ENCODE measurements around the gene EML6. TPM values are rescaled to one million over a fixed set of nuclear protein-coding genes. Genes with fewer than 3 reads are reported as not detected.

EML6 gene
- total RNA-seq, 3 donors from 2014 or later = 3.4 to 7.3 (median 5.3) TPM

DNA sequence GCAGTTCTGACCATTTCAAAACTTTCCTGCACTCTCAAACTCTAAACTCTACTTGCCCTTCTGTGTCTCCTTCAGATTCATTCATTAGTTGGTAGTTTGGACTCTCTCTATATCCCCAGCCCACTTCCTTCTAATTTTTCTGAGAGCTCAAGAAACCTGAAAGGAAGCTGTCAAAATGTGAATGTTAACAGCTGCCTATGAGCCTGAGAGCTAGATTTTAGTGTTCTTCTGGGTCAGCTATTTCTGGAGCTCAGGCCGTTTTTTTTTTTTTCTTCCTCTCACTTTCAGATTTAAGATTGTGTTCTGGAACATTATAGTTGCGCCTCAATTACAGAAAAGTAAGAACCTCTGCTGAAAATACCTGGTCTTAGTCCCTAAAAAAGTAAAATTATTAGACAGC lies 253.7 kb downstream of the EML6 start:
- Histone ChIP-seq H3K4me1 (ENCODE audit: low read depth) (peaks cover 2% of the 10 kb centered on the region), H3K4me3 (no peak overlapping the region), H3K36me3 (ENCODE audit: low read depth) (no peaks in the 10 kb centered on the region), H3K9me3 (no peaks in the 10 kb centered on the region)
- TF ChIP-seq, protein P1, sequence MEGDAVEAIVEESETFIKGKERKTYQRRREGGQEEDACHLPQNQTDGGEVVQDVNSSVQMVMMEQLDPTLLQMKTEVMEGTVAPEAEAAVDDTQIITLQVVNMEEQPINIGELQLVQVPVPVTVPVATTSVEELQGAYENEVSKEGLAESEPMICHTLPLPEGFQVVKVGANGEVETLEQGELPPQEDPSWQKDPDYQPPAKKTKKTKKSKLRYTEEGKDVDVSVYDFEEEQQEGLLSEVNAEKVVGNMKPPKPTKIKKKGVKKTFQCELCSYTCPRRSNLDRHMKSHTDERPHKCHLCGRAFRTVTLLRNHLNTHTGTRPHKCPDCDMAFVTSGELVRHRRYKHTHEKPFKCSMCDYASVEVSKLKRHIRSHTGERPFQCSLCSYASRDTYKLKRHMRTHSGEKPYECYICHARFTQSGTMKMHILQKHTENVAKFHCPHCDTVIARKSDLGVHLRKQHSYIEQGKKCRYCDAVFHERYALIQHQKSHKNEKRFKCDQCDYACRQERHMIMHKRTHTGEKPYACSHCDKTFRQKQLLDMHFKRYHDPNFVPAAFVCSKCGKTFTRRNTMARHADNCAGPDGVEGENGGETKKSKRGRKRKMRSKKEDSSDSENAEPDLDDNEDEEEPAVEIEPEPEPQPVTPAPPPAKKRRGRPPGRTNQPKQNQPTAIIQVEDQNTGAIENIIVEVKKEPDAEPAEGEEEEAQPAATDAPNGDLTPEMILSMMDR (IDR thresholded peaks at IDR 0.05) = no peak
- DNase-seq (no peak), ATAC-seq (no peak)
- intact Hi-C loops (cut with DNase I, micrococcal nuclease) = no loop called here

DNA sequence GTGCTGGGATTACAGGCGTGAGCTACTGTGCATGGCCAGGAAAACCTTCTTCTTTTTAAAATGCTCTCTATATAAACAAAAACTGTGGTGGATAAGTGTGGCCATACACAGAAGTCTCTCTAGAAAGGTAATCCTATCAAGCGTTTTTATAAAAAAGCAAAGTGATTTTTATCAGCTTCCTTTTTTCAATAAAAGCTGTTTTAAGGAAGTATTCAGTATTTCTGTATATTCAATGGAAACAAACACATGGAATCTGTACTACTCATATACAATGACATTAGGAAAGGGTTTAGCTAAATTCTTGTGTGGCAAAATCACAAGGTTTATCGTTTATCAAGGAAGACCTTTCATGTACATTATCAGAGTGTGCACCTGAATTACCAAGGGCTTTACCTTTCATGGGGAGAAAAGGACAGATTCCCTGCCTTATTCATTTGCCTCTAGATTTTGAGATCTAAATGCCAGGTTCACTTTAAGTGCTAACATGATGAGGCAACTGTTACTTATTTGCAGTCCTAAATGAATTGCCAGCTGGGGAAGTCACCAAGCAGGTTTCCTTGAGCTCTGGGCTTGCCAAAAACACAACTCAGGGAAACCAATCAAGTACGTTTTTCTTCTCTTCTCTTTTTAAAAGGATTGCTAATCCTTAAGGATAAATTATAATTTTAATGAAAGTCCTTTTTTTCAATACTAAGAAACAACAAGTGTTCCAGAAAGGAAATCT lies 256.0 kb downstream of the EML6 start:
- Histone ChIP-seq H3K36me3 (ENCODE audit: low read depth) (no peaks in the 10 kb centered on the region), H3K4me1 (ENCODE audit: low read depth) (peaks cover 2% of the 10 kb centered on the region), H3K4me3 (no peak overlapping the region), H3K9me3 (no peaks in the 10 kb centered on the region)
- TF ChIP-seq, protein P1 (IDR thresholded peaks at IDR 0.05) = no peak
- peak in 1 of 3 donors; percentile 74 for DNase-seq
- intact Hi-C loops (cut with DNase I, micrococcal nuclease) = no loop called here
- peak; percentile 79 for ATAC-seq

DNA sequence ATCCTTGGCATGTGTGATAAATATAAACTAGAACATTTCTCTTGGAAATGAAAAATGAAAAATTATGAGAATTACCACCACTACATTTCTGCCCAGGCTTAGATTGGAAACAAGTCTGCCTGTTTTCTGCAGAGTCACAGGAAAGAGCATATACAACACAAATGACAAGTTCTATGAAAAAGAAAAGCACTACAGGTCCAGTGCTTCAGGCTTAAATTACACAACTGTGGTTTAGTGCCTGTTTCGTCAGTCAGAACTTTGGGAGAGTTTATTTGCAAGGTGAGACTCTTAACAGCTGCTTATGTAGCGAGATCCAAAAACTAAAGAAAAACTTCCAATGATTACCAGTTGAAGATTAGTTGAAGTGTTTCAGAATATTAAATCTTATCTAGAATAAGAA lies 257.9 kb downstream of the EML6 start:
- ATAC-seq = no peak
- DNase-seq = no peak
- TF ChIP-seq, protein P1 (IDR thresholded peaks at IDR 0.05) = no peak

DNA sequence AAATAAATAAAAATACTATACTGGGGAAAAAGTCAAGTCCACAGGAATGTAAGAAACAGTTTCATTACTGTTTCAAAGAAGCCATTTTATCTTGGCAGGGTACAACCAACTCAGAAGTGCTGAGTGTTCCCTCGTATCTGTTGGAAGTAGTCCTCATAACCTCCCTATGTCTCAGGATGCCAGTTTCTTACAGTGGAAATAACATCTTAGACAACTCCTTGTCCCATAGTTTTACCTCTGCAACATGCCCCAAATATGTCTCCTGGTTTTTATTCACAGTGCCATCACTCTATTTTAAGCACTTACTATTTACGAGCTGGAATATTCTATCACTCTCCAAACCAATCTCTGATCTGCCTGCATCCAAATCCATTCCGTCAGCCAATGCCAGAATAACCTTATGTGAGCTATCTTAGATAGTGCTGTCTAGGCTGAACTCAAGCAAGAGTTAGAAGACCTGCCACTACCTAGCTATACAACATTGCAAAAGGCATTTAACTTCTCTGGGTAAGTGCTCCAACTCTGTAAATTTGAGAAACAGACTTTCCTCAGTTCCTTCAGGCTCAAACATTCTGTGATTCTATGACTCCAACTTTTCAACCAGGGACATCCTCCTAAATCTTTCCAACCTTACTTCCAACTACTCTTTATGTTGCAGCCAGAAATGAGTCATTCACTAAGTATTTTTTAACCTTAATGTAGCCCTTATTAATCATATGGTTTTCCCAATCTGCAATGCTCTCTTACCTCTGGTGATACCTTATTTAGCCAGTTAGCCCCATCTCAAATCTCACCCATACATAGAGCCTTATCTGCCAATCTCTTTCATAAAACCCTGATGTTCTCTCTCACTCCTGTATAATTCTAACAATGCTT lies 260.1 kb downstream of the EML6 start:
- TF ChIP-seq, protein P1 (IDR thresholded peaks at IDR 0.05) = no peak
- Histone ChIP-seq H3K4me1 (ENCODE audit: low read depth) (peaks cover 2% of the 10 kb centered on the region), H3K4me3 (no peak overlapping the region), H3K36me3 (ENCODE audit: low read depth) (no peaks in the 10 kb centered on the region), H3K9me3 (no peaks in the 10 kb centered on the region)
- DNase-seq = no peak
- intact Hi-C loops (cut with DNase I, micrococcal nuclease) = no loop called here
- ATAC-seq = no peak

More for the DNA sequence above, 257.9 kb downstream of the EML6 start:
- Histone ChIP-seq H3K4me3 (no peak overlapping the region), H3K36me3 (ENCODE audit: low read depth) (no peaks in the 10 kb centered on the region), H3K9me3 (no peaks in the 10 kb centered on the region), H3K4me1 (ENCODE audit: low read depth) (peaks cover 2% of the 10 kb centered on the region)
- intact Hi-C loops (cut with DNase I, micrococcal nuclease) = no loop called here

DNA sequence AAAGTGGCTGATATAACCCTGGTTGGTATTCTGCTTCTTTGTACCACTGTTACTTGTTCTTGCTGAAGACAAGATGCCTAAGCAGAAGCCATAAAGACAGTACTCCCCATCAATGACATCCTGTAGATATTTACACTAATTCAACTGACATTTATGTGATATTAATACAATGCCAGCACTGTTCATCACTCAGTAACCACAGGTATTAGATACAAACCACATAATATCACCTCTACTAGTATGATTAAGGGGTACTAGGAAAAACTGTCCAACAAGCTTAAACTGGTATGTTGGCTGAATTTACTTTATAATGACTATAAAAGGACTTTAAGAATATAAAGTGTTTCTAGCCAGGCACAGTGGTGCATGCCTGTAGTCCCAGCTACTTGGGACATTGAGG lies 261.0 kb downstream of the EML6 start:
- intact Hi-C loops (cut with DNase I, micrococcal nuclease) = no loop called here
- ATAC-seq = no peak
- no peak overlapping the region for H3K4me3 ChIP-seq
- H3K4me1 ChIP-seq (ENCODE audit: low read depth) = peaks cover 2% of the 10 kb centered on the region
- no peaks in the 10 kb centered on the region for H3K9me3 ChIP-seq
- TF ChIP-seq, protein P1 (IDR thresholded peaks at IDR 0.05) = no peak
- no peaks in the 10 kb centered on the region for H3K36me3 ChIP-seq (ENCODE audit: low read depth)
- no peak for DNase-seq

All from mucosa of descending colon (tissue), 3 donors.